ENCODE measurements around the gene WIPI1. TPM values are rescaled to one million over a fixed set of nuclear protein-coding genes. Genes with fewer than 3 reads are reported as not detected.

The WIPI1 gene
- total and polyA plus RNA-seq, 2 of the 13 experiments (the other 11 are each of a cell fraction or from before 2014, with no cell fraction given) = 29.4 to 141 TPM

GRCh38 chr17:68397108-68397536, 60.2 kb downstream of the WIPI1 start (continued):
- TF ChIP-seq NFAT5 (CRISPR knock-in tag; IDR thresholded peaks at IDR 0.05) (no peak), GTF3A (CRISPR knock-in tag; conservative IDR thresholded peaks at IDR 0.05) (no peak), ELF3 (CRISPR knock-in tag; IDR thresholded peaks at IDR 0.05) (no peak), SIN3B (IDR thresholded peaks at IDR 0.05; ENCODE audit: low read length) (no peak), PAF1 (CRISPR knock-in tag; IDR thresholded peaks at IDR 0.05) (no peak), USF2 (IDR thresholded peaks at IDR 0.05; ENCODE audit: low read depth, low read length) (no peak), USF2 (CRISPR knock-in tag; IDR thresholded peaks at IDR 0.05; ENCODE audit: borderline replicate concordance) (no peak)

Data from HepG2 (cell line).